HG03342 (cell line): ENCODE data around the gene C10orf90.

ENCODE experiments used
- ATAC-seq: cut with Tn5 transposase; IDR thresholded peaks from one replicate; pipeline ENCODE4 v1.9.1; 2021; ENCODE audit warnings: mild to moderate bottlenecking, moderate library complexity; ENCODE audit not compliant: unreplicated experiment

C10orf90 gene

DNA sequence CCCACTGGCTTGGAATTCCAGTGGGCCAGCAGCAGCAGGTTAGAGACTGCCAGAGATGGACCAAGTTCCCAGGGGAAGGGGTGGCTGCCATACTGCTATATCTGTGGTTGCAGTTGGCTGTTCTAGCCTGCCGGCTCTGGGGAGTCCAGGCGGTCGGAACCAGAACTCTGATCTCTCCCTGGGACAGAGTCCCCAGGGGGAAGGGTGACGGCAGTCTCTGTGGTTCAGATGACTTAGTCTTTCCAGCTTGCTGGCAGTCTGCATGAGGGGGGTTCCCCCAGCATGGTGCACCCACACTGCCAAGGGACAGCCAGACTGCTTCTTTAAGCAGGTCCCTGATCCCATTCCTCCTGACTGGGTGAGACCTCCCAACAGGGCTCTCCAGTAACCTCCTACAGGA lies 82.5 kb downstream of the C10orf90 start:
- no peak for ATAC-seq

DNA sequence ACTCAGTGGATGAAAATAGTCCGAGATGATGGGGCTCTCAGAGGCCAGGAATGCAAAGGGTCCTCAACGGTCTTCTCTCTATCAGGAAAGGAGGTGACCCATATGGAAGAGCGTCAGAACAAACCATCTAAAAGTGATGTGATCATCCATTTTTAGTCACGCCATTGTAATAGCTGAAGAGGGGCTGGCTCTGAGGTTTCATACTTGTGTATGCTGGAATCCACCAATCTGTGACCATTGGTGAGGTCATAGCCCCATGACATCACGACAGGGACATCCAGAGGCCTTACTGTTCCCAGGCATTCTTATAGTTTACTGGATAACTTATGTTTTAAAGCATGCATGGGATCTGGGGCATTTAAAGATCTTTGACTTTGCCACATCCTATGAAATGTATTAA lies 83.6 kb downstream of the C10orf90 start:
- ATAC-seq: no peak

DNA sequence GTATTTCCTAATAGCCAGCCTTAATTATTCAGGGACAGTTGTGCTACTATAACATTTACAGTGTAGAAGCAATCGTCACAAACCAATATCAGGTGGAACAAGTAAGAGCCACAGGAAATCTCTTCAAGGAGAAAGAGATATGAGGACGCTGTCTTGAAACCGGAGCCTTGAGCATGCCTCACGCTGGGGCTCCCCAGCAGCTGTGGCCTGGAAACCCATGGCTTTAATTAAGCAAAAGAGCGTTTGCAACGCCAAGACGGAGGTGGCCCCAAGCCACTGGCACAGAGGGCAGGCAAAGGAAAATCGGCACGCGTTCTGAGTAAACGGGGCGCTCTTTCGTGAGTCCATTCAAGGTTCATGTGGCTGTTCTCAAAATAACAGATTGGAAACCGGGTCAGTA lies 84.4 kb downstream of the C10orf90 start:
- ATAC-seq: no peak

DNA sequence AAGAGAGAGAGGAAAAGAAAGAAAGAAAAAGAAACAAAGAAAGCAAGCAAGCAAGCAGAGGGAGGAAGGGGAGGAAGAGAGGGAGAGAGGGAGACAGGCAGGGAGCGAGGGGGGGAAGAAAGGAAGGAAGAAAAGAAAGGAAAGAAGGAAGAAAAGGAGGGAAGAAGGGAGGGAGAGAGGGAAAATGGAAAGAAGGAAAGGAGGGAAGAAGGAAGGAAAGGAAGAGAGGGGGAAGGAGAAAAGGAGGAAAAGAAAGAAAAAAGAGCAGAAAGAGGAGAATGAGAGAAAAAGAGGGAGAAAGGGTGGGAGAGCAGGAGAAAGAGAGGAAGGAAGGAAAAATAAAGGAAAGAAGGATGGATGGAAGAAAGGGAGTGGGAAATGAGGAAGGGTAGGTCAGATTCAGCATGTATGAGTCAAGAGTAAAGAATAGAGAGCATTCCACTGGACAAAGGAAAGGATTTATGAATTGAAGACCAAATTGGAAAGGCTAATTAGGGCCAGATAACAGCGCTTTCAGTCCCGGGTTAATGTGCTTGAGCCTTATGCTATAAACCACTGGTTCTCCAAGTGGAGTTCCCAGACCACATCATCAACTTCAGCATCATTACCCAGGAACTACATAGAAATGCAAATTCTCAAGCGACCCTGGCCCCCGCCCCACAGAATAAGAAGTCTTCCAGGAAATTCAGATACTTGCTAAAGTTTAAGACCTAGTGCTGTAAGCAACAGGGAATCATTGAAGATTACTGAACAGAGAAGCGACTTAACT lies 85.1 kb downstream of the C10orf90 start:
- ATAC-seq: no peak

DNA sequence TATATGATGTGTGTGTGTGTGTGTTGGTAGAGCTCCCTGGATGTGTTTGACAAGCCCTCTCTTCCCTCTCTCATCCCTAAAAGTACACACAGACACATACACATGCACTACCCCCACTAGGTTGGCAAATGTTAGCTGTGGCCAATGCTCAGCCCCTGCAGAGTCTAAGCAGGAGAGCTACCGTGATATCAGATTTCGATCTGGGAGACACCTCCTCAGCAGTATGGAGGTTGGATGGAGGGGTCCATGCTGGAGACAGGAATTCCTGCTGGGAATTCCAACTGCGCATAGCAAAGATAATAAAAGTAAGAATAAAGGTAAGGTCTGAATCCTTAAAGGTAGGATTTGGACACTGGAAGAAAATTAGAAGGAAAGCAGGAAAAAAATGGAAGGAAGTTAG lies 85.7 kb downstream of the C10orf90 start:
- no peak for ATAC-seq

DNA sequence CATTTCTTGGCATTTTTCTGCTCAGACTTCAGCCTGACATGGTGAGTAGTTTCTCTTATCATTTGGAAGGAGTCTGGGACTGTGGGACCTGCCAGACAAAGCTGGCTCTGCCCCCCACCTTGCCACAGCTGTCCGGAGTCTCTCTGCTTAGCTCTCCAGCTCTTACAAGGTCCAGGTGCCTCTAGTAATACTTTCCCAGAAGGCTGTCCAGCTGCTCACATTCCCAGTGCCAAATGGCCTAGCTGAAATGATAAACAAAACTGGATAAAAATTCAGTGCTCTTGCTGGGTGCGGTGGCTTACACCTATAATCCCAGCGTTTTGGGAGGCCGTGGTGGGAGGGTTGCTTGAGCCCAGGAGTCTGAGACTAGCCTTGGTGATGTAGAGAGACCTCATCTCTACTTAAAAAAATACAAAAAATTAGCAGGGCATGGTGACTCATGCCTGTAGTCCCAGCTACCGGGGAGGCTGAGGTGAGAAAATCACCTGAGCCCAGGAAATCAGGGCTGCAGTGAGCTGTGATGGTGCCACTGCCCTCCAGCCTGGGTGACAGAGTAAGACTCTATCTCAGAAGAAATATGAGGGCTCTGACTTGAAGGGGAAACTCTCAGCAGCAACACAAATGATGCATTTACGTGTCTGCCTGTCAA lies 86.8 kb downstream of the C10orf90 start:
- ATAC-seq: no peak

DNA sequence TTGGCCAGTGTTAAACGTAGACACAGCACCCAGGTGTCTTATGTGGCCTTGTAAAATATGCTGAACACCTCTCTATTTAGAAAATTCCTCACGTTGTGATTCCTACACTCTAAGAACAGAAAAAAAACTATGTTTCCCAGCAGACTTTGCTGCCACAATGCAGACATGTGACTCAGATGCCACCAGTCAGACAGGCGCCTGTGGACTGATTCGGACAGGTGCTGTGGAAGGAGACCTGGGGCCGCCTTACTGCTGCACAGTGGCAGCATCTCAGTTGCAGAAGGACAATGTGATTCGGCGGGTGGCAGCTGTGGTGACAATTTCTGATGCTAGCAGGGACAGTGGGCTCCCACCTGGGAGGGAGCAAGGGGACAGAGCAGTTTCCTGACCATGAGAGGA lies 88.8 kb downstream of the C10orf90 start:
- ATAC-seq: no peak

DNA sequence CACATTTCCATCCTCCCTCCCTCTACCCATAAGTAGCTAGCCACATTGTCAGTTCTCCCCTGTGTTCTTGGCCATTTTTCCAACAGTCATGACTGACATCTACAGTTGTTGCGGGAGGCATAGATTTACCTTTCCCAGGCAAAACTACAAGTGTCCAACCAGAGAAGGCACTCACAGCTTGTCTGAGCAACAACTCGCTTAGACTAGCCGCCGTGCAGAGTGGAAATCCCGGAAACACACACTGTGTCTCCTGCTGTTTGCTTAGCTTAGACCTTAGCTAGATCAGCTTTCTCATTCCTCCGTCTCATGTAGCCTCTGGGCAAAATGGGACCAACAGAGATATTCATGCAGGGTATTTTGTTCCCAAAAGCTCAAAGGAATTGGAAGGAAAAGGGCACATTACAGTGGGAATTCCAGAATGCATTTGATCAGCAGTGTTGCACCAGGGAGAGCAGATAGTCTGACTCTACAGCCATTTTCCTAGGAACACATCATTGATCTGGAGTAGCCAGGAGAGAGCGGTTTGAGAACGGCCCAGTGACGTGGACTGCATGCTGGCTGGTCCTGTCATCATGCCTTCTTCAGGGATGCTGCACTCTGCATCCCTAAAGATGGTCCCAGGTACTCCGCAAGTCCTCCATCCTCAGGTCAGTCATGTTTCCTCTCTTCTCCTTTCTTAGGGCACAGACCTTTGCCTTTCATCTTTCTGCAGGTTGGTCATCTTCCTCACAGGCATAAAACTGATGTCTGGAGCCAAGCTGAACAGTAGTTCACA lies 89.4 kb downstream of the C10orf90 start:
- no peak for ATAC-seq

DNA sequence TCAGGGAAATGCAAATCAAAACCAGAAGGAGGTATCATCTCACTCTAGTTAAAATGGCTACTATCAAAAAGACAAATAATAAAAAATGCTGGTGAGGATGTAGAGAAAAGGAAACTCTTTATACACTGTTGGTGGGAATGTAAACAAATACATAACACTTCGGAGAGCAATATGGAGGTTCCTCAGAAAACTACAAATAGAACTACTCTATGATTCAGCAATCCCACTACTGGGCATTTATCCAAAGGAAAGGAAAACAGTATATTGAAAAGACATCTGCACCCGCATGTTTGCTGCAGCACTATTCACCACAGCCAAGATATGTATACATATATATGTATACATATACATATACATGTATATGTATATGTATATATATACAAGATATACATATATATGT lies 94.2 kb downstream of the C10orf90 start:
- no peak for ATAC-seq

DNA sequence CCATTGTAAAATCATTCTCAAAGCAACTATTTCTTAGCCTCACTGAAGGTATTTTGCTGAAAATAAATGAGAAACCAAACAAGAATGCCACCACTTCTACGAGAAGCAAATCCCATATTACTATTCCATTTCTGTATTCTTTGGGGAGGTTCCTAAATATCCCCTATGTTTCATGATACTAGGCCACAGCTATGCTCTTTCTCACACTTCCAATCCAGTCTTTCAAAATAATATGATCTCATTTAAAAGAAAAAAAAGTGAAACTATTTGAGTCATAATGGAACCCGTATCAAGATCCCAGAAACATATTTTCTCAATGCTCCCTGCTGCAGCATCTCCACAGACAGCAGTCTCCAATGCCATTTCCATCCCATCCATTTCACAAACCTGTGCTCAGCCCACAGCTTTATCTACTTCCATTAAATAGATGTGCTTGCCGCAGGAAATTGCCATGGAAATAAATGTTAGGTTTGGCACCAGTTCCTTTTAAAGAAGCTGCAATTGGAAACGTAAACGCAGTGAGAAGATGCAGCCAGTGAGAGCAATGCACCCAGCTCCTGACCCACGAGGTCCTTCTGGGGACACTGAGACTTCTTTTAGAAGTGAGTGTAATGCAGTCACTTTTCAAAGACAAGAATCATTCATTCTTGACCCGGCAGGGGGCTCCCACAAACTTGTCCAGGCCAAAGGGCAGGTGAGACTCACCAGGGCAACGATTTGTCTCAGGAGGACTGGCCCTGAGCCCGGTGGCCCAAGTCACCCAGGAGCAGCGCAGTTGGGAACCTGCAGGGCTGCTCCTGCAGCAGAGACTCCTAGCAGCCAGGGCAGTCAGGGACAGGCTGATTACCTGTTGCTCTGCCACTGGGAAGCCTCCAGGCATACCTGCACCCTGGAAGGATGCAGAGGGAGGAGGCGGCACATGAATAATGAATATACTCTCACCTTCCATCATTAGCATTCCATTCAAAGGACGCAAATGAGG lies 99.6 kb downstream of the C10orf90 start:
- no peak for ATAC-seq

DNA sequence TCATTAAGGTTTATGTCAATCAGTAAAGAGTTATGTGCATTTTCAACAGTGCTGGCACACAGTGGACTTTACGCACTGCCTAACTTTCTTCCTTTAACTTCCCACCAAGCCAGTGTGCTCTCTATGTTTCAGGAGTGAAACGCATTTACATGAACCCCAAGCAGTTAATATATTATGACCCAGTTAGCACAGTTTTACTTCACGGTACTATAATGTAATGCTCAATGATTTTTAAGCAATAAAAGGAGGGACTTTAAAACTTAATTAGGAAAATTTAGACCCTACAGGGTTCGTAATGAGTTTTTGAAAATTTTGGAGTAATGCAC lies 100.3 kb downstream of the C10orf90 start:
- ATAC-seq: no peak

DNA sequence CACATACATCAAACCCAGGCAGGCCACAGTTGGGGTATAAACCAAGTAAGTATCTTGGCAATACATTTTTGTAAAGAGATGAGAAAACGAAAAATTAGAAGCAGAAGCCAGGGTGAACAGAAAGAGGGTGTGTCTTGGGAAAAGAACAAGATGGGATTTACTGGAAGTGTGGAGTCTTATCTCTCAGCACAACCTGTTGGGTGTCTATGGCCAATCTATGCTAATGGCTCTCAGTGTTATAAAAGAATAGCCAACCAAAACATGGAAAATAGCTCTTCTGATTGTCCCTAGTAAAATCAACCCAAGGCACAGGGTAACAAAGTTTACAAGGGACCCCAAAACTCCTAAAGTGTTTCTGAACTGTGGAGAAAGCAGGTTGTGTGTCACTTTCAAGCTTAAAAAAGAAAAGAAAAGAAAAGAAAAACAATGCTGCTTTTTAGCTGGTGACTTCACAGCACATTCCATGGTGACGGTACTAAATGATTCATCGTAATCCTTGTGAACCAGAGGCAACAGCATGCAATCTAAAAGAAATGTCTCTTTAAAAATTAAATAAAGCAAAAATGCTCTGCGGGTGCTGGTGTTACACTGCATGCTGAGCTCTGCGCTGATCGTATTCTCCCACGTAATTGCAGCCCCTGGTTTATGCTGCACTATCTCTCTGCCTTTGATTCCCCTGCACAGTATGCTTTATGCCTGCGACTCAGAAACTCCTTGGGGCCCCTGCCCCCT lies 100.8 kb downstream of the C10orf90 start:
- no peak for ATAC-seq

DNA sequence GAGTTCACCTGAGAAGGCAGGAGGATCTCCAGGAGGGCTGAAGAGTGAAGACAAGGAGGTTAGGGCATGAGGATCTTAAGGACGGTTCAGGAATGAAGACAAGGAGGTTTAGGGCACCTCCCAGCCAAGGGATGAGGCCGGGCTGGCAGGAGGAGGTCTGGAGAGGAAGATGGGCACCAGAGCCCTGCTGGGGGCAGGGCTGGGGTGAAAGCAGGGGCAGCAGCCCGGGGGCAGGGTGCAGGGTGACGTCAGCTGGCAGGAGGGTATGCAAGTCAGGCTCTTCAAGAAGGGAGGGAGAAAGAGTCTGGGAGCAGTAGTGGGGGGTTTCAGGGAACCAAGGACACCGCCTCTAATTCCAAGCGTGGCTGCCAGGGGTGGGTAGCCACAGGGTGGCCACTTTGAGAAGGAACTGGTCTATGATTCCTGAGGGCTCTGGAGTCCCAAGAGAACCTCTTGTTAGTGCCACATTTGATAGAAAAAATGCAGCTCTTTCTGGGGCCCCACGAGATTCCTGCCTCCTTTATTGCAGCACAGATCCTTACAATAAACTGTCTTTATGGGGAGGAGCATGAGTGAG lies 101.6 kb downstream of the C10orf90 start:
- no peak for ATAC-seq

DNA sequence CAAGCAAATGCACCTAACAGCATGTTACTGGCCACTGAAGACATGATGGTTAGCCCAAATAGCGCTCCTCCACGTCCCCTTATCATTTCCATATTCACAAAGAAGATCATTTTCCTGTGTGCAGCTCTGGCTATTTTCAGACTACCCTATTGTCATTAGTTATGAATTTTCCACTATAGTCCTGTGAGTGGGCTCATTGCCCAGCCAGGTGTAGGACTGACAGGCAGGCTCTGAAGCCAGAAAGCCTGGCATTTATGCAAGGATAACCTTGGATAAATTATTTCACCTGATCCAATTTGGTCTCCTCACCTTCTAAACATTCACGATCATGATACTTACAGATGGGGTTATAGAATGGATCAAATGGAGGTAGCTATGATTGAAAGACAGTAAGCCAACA lies 104.6 kb downstream of the C10orf90 start:
- ATAC-seq: no peak

DNA sequence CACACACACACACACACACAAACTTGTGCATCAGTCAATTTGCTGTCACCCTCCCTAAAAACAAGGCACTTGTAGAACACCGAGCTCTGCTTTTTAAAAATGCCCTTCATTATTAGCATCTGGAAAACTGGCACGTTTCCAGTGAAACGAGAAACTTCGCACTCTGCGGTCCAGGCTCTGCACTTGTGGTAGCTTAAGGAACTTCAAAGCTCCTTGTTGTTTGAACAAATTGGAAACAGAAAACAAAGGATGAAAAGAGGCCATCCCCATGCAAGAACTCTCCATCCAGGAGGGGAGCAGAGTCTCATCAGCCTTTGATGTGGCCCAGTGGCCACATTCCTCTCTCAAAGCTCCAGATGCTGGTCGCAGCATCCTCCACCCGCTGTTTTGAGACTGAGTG lies 105.1 kb downstream of the C10orf90 start:
- ATAC-seq: no peak

DNA sequence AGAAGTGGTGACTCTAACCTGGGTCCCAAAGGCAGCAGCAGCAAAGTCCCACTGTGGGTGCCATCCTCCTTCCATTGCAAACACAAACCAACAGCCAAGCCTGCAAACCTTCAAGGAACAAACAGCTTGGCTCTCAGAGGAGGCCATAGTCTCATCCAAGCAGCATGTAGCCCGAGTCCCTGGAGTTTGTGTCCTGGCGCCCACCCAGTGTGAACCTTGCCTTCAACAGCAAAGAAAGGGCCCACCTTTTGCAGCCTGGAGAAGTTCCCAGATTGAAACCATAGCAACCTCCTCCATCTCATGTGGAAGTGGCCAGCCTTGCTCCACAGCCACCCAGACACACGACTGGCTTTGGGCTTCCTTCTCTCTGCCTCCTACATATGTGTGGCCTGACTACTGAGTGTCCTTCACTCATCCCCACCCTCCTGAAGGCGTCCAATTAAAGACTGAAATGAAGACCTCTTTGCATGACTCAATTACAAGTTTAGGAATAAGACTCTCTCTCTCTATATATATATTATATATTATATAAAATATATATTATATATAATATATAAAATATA lies 106.1 kb downstream of the C10orf90 start:
- ATAC-seq: no peak

DNA sequence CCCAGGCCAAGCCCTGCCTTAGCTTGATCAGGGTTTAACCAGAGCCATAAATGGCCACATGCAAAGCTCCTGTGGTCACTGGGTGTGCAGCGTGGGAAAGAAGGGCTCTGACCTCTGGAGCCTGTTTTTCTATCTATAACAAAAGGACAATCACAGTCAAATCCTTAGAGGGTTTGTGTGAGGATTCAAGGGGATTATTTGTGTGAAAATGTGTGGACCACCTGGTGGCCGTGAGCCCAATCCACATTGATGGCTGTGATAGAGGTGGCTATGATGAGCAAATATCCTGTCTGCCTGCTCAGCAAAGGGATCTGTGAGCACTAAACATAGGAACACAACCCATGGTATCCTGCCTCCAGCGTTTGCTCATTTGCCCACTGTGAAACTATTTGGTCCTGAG lies 107.1 kb downstream of the C10orf90 start:
- ATAC-seq: no peak

DNA sequence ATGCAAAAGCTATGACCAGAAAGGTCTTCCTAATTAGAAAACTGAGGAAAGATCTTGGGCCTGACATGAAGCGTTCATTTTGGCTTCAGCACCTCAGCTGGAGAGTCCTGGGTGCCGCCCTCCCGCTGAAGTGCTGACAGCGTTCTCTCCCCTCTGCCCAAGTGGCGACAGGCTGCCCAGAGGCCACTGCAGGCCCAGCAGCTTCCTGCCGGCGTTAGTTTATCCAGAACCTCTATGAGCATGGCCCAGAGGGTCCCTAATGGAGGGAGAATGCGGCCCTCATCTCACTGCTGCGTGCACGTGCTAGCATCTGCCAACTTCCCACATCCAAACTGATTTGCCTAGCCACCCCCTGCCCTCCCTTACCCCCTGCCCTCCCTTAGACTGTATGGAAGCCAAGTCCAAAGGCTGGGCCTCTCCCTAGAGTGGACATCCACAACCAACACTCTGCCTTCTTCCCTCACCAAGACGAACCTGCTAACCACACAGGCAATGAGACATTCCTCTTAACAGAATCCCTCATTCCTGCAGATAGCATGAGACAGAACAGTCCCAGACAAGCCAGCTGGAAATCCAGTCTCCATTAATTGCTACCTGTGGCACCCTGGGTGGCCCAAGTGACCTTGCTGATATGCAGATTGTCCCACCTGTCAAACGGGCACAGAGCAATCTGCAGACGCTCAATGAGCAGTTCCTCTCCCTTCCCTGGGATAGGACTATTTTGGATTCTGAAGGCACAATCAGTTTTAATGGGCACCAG lies 108.4 kb downstream of the C10orf90 start:
- ATAC-seq: no peak
